Activated naive CD4-positive, alpha-beta T cell treated with anti-CD3 and anti-CD28 coated beads for 36 hours (primary cell): ENCODE results near the gene KEL. TPM values are rescaled to one million over a fixed set of nuclear protein-coding genes. Genes with fewer than 3 reads are reported as not detected.

Source experiments
- CTCF ChIA-PET: fragments of 350-600 bp; sonication (Branson Sonifier 250); formaldehyde crosslinking; loops from one replicate; lab custom pipeline; 2021; ENCODE audit warnings: antibody characterized with exemption; lab: Charles Lee
- DNase-seq: peaks from one replicate; pipeline ENCODE4 v3.0.0-alpha.2; 2020
- H3K27ac Mint-ChIP-seq: one replicate; pipeline ENCODE4 v1.8.0; 2021; ENCODE audit warnings: mild to moderate bottlenecking, mixed read lengths
- H3K27me3 Mint-ChIP-seq: one replicate; pipeline ENCODE4 v1.8.0; 2021; ENCODE audit warnings: low read depth, mixed read lengths
- H3K36me3 Mint-ChIP-seq: one replicate; pipeline ENCODE4 v1.8.0; 2021; ENCODE audit warnings: low read depth, mixed read lengths
- H3K4me1 Mint-ChIP-seq: one replicate; pipeline ENCODE4 v1.8.0; 2021; ENCODE audit warnings: low read depth, mixed read lengths
- H3K4me3 Mint-ChIP-seq: one replicate; pipeline ENCODE4 v1.8.0; 2021; ENCODE audit warnings: mild to moderate bottlenecking, moderate library complexity, mixed read lengths
- H3K9me3 Mint-ChIP-seq: one replicate; pipeline ENCODE4 v1.8.0; 2021; ENCODE audit warnings: mixed read lengths
- intact Hi-C: fragments of 100-400 bp; cut with micrococcal nuclease; formaldehyde crosslinking; loops from one replicate; pipeline ENCODE4 v1.15.1; 2023
- total RNA-seq, 2 experiments: library from RNA; stranded (reverse); gene quantifications; one replicate each; pipeline ENCODE4 v1.2.3, GENCODE V29; 2021

The KEL gene
- total RNA-seq, 2 experiments from 2014 or later: 0.52 to 0.83 TPM

DNA sequence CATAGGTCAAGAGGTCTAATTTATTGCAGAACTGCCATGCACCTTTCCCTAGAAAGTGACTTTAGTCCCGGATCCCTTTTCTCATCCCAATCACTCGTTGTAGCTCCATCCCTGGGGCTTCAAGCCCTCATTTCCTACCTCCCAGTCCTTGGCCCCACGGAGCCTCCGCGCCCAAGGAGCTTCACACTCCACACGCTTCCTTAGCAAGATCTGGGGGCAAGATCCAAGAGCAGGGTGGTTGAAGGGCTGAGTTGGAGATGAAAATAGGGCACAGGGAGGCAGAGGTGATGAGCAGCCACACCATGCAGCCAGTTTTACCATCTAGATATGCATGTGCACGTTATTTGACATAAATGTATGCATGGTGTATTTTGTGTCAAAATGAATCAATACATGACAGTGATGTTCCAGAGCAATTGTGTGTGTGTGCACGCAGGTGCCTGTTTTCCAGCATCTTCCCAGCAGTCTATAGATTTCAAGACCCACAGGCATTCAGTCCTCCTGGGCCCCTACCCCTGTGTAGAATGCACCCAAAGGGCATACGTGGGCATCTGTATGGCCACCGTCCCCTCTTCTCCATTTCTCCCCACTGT, 70.6 kb downstream of the KEL start:
- intact Hi-C loops: no loop called here
- no peak for DNase-seq
- Mint-ChIP-seq H3K4me1 (no peaks in the 10 kb centered on the region), H3K27me3 (no peaks in the 10 kb centered on the region), H3K4me3 (no peak overlapping the region), H3K36me3 (no peaks in the 10 kb centered on the region), H3K9me3 (no peaks in the 10 kb centered on the region), H3K27ac (no peak overlapping the region)
- CTCF ChIA-PET: interaction anchor here (1.3 kb wide), 1 partner anchor 9 kb away, joined by 3 read pairs; no protein-coding TSS in a partner anchor

Other genes starting within 250 kb of the KEL start
- gene PRSS1, start 212.9 kb downstream of the KEL start, total RNA-seq: not detected
- gene PRSS2, start 191.4 kb downstream of the KEL start, total RNA-seq: under 1 TPM in 1 of 2 experiments, not detected in 1; 0.50 TPM
- gene EPHB6, start 107.3 kb downstream of the KEL start, total RNA-seq: 10 to 100 TPM; 22.1 to 22.8 TPM
- gene TRPV6, start 76.6 kb downstream of the KEL start, total RNA-seq: not detected
- not detected for gene TRPV5, start 28.6 kb downstream of the KEL start, total RNA-seq
- gene LLCFC1, start 22.9 kb downstream of the KEL start, total RNA-seq: not detected
- gene OR9A2, start 64.8 kb upstream of the KEL start, total RNA-seq: not detected
- not detected for gene OR6V1, start 90.0 kb upstream of the KEL start, total RNA-seq
- not detected for gene PIP, start 169.7 kb upstream of the KEL start, total RNA-seq
- gene TAS2R39, start 221.1 kb upstream of the KEL start, total RNA-seq: not detected